GM12865 (cell line): Measurements from ENCODE around the gene KDSR.
A peak's percentile ranks its signal among the peaks of the same experiment; 100 is the strongest.

Experiments used
- DNase-seq: peaks from one replicate; pipeline ENCODE4 v3.0.0; 2010; ENCODE audit warnings: low read depth
- H3K4me3 ChIP-seq: 2 replicates; pipeline ENCODE4 v1.5.1; 2011; ENCODE audit warnings: mild to moderate bottlenecking, low read depth, low read length, control low read depth
- TF ChIP-seq, protein P1 (sequence below): IDR thresholded peaks from 2 replicates; pipeline ENCODE4 v1.5.1; 2011; ENCODE audit warnings: low read length, control low read depth, low read depth, inconsistent platforms; ENCODE audit not compliant: insufficient read depth; ENCODE audit errors: missing control alignments

KDSR gene

DNA sequence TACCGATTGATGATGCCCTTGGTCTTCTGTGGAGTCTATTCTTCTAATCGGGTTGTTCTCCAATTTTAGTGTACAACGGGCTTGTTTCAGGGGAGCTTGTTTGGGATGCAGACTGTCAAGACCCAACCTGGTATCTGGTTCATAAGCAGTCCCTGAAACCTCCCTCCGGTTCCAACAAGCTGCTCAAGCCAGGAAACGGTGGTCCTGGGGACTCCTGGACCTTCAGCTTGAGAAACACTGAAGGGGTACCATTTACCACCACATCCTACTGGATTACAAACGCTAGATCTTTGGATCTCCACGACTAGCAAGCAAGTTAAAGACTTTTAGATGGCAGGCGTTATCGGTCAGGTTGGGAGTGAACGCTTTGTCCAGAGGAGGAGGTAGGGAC lies 49.5 kb downstream of the KDSR start:
- peak overlapping the region; percentile 91 for H3K4me3 ChIP-seq
- DNase-seq, result peak; percentile 31
- TF ChIP-seq, protein P1, sequence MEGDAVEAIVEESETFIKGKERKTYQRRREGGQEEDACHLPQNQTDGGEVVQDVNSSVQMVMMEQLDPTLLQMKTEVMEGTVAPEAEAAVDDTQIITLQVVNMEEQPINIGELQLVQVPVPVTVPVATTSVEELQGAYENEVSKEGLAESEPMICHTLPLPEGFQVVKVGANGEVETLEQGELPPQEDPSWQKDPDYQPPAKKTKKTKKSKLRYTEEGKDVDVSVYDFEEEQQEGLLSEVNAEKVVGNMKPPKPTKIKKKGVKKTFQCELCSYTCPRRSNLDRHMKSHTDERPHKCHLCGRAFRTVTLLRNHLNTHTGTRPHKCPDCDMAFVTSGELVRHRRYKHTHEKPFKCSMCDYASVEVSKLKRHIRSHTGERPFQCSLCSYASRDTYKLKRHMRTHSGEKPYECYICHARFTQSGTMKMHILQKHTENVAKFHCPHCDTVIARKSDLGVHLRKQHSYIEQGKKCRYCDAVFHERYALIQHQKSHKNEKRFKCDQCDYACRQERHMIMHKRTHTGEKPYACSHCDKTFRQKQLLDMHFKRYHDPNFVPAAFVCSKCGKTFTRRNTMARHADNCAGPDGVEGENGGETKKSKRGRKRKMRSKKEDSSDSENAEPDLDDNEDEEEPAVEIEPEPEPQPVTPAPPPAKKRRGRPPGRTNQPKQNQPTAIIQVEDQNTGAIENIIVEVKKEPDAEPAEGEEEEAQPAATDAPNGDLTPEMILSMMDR, result no peak

DNA sequence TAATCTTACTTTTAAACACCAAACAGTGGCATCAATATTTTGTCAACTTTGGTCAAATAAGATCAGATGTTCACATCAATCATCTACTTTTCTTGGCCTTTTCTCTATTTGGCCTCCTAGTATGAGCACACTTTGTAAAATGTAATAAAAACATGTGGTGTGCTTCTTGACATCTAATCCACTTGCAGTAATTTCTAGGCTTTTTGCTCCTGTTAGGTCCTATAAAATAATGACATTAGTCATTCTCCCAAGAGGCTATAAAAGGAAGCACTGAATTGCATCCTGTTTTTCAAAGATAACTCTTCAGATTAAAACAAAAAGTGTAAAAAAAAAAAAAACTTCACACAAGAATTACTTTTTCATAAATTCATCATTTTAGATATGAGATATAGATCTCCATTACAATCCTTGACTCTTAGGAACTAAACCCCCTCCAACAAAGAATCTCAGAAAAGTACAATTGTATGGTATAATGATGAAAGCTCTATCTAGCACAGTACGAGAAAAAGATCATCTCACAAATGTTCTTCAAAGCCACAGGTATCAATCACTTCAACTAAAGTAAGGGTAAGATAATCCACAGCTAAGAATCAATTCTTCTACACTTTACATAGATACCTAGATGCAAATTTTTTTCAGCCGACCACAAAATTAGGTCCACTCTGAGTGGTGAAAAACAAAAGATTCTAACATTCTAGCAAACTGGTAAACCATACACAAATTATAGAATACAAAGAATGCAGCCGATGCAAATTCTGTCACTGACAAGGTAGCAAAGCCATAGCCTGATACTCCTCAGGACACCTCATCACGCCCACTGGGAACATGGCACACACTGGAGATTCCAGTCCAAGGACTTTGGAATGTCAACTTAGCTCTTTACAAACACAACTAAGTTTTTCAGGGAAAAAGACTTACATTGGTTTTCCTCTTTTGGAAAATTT lies 50.1 kb downstream of the KDSR start:
- TF ChIP-seq, protein P1, result no peak
- peak overlapping the region; percentile 91 for H3K4me3 ChIP-seq
- peak; percentile 67 for DNase-seq

DNA sequence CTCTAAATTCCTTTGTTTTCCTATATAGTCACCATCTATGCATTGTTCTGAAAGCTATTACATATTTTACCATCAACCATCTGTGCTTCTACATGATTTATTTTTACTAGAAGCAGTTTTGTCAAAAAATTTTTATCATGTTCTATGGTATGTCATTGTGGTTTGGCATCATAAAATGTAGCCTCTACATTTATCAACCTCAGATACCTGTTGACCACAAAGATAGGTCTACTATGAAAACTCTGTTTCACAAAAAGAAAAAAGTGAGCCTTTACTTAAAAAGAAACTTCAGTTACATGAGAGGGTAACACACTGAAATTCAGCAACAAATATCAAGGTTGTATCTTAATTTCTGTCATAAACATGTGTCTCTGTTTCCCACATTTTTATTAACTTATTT lies 51.1 kb downstream of the KDSR start:
- H3K4me3 ChIP-seq, result peak overlapping the region; percentile 91
- peak; percentile 25 for DNase-seq
- TF ChIP-seq, protein P1, result no peak

DNA sequence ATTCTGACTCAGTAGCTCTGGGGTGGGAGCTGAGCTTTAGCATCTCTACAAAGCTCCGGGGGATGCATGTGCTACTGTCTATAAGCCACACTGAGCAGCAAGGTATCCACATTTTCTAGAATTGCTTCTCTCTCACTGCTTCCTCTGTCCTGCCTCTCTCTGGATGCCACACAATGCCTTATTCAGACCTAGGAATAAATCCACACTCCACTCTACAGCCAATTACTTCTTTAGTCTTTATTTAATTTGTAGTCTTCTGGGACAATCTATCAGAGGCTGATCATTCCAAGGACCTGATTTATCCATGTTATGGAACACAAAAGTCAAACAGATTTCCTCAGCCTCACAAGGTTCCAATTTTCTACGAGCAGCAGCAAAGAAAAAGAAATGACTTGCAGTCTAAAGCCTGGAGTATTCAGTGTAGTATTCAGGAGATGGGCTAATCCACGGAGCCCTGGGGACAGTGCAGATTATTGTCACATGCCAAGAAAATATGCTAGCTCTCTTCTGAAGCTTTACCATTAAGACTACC lies 51.8 kb downstream of the KDSR start:
- no peak for DNase-seq
- peak overlapping the region; percentile 91 for H3K4me3 ChIP-seq
- TF ChIP-seq, protein P1, result no peak

DNA sequence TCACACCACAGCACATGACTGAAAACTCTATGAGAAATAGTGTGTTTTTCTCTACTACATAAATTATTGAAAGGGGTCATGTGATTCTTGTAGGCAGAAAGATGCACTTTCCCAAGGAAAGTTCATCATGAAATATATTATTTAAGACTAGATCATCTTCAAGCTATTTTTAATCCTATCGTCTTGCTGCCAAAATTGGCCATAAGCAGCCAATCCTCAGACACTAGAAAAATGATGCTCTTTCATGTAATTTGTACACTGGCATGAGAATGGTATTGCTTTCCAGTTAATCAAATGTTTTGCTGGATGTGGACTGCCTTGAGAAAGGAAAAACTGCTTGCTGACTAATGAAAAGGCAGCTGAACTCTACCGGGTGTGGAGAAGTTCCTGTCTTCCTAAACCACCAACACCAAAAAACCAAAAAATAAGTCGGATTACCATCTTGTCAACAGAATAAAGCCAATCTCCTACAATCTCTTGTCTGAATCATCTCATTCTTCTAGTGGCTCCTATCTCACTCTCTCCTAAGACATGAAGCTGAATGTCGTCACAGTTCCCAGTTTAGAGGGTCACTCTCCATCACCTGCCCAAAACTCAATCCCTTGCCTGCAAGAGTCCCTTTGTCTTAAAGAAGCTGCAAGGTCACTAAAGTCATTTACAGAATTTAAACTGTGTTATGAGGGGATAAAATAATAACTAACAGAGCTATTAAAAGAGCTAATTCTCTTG lies 52.8 kb downstream of the KDSR start:
- DNase-seq, result no peak

DNA sequence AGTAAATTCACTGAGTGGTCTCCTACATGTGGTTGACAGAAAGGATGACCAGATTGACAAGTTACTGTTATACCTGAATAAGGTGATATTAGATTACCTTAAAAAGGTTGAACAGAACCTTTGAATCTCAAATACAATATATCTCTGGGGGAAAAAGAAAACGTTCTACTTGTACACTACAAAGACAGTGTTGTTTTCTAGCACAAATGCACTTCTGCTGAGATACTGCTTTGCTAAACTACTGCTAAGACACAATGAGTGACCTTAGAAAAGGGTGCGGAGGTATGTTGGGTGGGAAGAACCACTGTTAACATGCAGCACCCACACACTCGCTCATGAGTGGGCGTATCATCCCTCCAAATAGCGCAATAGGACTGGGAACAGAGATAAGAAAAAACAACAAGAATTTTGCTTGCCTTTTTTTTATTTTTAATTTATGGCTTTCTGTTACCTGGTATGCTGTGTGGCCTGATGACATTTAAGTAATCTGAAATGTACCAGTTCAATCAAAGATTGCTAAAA lies 53.5 kb downstream of the KDSR start:
- DNase-seq, result peak; percentile 27
- TF ChIP-seq, protein P1, result no peak
- peak overlapping the region; percentile 91 for H3K4me3 ChIP-seq

More for the DNA sequence above, 52.8 kb downstream of the KDSR start:
- TF ChIP-seq, protein P1, result no peak
- H3K4me3 ChIP-seq, result peak overlapping the region; percentile 91
